ENCODE results near the gene HOXD12. TPM values are rescaled to one million over a fixed set of nuclear protein-coding genes. Genes with fewer than 3 reads are reported as not detected.

The HOXD12 gene
- total RNA-seq, 1 donor from 2014 or later: not detected

DNA sequence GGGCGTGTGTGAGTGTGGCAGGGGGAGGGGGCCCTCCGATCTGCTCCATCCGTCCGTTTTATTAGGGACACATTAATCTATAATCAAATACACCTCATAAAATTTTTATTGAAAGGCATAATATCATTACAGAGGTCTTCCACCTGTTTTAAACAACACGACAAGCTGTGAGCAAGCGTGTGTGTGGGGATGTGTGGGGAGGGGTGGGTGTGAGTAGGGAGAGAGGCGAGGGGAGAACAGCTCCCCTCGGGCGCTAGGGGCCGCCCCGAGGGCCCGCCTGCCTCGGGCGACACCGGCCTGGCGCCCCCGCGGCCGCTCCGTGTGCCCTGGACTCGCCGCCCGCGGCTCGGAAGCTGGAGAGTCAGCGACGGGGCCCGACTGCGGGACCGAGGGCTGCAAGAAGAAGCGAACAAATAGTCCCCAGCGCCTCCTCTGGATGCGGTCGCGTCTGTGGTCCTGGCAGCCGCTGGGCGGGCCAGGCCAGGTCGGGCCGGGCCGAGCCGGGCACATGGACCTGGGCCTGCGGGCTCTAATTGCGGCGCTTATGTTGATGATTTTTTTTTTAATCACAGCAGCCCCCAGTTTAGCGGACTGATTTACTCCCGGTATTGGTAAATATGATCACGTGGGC lies 22.6 kb downstream of the HOXD12 start:
- no peak for DNase-seq (ENCODE audit: low spot score)
- TF ChIP-seq, protein P1, sequence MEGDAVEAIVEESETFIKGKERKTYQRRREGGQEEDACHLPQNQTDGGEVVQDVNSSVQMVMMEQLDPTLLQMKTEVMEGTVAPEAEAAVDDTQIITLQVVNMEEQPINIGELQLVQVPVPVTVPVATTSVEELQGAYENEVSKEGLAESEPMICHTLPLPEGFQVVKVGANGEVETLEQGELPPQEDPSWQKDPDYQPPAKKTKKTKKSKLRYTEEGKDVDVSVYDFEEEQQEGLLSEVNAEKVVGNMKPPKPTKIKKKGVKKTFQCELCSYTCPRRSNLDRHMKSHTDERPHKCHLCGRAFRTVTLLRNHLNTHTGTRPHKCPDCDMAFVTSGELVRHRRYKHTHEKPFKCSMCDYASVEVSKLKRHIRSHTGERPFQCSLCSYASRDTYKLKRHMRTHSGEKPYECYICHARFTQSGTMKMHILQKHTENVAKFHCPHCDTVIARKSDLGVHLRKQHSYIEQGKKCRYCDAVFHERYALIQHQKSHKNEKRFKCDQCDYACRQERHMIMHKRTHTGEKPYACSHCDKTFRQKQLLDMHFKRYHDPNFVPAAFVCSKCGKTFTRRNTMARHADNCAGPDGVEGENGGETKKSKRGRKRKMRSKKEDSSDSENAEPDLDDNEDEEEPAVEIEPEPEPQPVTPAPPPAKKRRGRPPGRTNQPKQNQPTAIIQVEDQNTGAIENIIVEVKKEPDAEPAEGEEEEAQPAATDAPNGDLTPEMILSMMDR (IDR thresholded peaks at IDR 0.05): no peak
- H3K27ac Mint-ChIP-seq (ENCODE audit: unreplicated experiment): no peak overlapping the region
- peaks cover 7% of the 10 kb centered on the region for H3K36me3 Mint-ChIP-seq (ENCODE audit: low read depth)
- peaks cover 5% of the 10 kb centered on the region for H3K9me3 Mint-ChIP-seq (ENCODE audit: low read depth)
- H3K4me1 Mint-ChIP-seq (ENCODE audit: low read depth): peaks cover 7% of the 10 kb centered on the region
- H3K4me3 Mint-ChIP-seq (ENCODE audit: unreplicated experiment): peak overlapping the region; percentile 44
- peaks cover 76% of the 10 kb centered on the region for H3K27me3 Mint-ChIP-seq (ENCODE audit: low read depth)

DNA sequence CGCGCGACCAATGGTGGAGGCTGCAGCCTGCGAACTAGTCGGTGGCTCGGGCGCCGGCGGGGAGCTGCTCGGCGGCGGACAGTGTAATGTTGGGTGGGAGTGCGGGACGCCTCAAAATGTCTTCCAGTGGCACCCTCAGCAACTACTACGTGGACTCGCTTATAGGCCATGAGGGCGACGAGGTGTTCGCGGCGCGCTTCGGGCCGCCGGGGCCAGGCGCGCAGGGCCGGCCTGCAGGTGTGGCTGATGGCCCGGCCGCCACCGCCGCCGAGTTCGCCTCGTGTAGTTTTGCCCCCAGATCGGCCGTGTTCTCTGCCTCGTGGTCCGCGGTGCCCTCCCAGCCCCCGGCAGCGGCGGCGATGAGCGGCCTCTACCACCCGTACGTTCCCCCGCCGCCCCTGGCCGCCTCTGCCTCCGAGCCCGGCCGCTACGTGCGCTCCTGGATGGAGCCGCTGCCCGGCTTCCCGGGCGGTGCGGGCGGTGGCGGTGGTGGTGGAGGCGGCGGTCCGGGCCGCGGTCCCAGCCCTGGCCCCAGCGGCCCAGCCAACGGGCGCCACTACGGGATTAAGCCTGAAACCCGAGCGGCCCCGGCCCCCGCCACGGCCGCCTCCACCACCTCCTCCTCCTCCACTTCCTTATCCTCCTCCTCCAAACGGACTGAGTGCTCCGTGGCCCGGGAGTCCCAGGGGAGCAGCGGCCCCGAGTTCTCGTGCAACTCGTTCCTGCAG lies 23.3 kb downstream of the HOXD12 start, which contains the start of gene HOXD9:
Gene HOXD9, plus strand, starts transcription at position 37 of the 728 bp plus-strand sequence. Its CDS starts 50 bp downstream, at position 87.
- Mint-ChIP-seq H3K27me3 (ENCODE audit: low read depth) (peaks cover 77% of the 10 kb centered on the region), H3K36me3 (ENCODE audit: low read depth) (peaks cover 7% of the 10 kb centered on the region), H3K9me3 (ENCODE audit: low read depth) (peaks cover 5% of the 10 kb centered on the region), H3K4me1 (ENCODE audit: low read depth) (peaks cover 7% of the 10 kb centered on the region), H3K27ac (ENCODE audit: unreplicated experiment) (no peak within 1 kb of the TSS), H3K4me3 (ENCODE audit: unreplicated experiment) (peak within 1 kb of the TSS; percentile 44)
- TF ChIP-seq, protein P1 (IDR thresholded peaks at IDR 0.05): no peak
- DNase-seq (ENCODE audit: low spot score): no peak

DNA sequence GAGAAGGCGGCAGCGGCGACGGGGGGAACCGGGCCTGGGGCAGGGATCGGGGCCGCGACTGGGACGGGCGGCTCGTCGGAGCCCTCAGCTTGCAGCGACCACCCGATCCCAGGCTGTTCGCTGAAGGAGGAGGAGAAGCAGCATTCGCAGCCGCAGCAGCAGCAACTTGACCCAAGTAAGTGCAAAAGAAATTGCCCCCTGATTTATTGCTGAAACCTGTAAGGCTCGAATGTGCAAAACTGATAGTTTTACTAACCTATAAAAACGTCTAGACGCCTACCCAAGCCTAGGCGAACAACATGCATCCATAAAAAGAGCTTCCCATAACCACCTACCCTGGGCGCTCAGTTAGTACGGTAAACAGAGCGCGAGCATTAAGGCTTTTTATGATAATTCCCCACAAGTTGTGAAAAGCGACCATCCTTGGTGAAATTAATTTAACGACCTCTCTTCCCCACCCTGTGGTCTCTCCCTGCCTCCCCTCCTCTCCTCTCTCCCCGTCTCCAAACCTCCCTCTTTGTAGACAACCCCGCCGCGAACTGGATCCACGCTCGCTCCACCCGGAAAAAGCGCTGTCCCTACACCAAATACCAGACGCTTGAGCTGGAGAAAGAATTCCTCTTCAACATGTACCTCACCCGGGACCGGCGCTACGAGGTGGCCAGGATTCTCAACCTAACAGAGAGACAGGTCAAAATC lies 24.0 kb downstream of the HOXD12 start:
- Mint-ChIP-seq H3K4me3 (ENCODE audit: unreplicated experiment) (peak overlapping the region; percentile 16), H3K27me3 (ENCODE audit: low read depth) (peaks cover 77% of the 10 kb centered on the region), H3K27ac (ENCODE audit: unreplicated experiment) (no peak overlapping the region), H3K4me1 (ENCODE audit: low read depth) (peaks cover 15% of the 10 kb centered on the region), H3K9me3 (ENCODE audit: low read depth) (peaks cover 3% of the 10 kb centered on the region), H3K36me3 (ENCODE audit: low read depth) (peaks cover 7% of the 10 kb centered on the region)
- TF ChIP-seq, protein P1 (IDR thresholded peaks at IDR 0.05): no peak
- DNase-seq (ENCODE audit: low spot score): no peak

DNA sequence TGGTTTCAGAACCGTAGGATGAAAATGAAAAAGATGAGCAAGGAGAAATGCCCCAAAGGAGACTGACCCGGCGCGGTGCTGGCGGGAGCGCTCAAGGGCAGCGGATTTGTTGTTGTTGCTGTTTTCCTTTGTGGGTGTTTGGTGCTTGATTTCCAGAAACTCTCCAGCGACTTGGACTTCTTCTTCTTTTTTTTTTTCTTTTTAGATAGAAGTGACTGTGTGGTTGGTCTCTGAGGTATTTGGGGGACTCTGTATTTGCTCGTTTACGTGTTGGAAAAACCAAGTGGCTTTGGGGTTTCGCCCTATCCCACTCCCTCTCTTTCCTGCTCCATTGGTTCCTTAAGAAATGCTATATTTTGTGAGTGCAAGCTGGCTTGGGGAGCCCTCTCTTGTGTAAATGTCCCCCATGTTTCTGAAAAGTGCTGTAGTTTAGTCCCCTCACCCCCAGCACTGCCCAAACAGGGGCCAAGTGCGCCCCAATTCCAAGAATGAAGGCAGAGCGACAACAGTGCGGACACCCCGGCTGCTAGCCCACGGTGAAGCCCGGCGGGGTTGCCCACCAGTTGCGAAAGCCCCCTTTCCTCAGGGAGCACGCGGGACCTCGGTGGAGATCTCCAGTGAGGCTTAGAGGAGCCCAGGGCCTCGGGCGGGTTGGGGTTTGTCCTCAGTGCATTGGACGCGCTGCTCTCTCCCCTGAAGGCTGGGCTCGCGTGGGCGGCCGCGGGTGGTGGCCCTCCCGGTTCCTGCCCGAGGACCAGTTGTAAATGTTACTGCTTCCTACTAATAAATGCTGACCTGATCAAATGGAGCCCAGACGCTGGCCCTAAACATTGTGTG lies 24.7 kb downstream of the HOXD12 start:
- Mint-ChIP-seq H3K9me3 (ENCODE audit: low read depth) (no peaks in the 10 kb centered on the region), H3K27me3 (ENCODE audit: low read depth) (peaks cover 76% of the 10 kb centered on the region), H3K4me3 (ENCODE audit: unreplicated experiment) (peak overlapping the region; percentile 16), H3K36me3 (ENCODE audit: low read depth) (peaks cover 5% of the 10 kb centered on the region), H3K27ac (ENCODE audit: unreplicated experiment) (no peak overlapping the region), H3K4me1 (ENCODE audit: low read depth) (peaks cover 21% of the 10 kb centered on the region)
- TF ChIP-seq, protein P1 (IDR thresholded peaks at IDR 0.05): no peak
- no peak for DNase-seq (ENCODE audit: low spot score)

All from chondrocyte (in vitro differentiated cells).